Esophagus squamous epithelium (tissue), 4 donors: ENCODE results near the gene PRKD1.

Source experiments
- CTCF ChIP-seq, 6 experiments: fragments of 450-650 bp in 4 of 6; fragments of 200-600 bp in 2 of 6; sonication (generic) in 2 of 6; IDR thresholded peaks; one replicate each; pipeline ENCODE4 v1.5.1; 2016 to 2019; ENCODE audit warnings: antibody characterized with exemption in 6 of 6, mild to moderate bottlenecking in 4 of 6, moderate library complexity in 4 of 6
- POLR2A ChIP-seq, 4 donors: fragments of 450-650 bp; IDR thresholded peaks; one replicate each; pipeline ENCODE4 v1.6.1; 2017; ENCODE audit warnings: antibody characterized with exemption in 4 of 4, mild to moderate bottlenecking in 4 of 4, moderate library complexity in 3 of 4

GRCh38 chr14:29796853-29797252, 130.8 kb downstream of the PRKD1 start:
- no peak for TF ChIP-seq CTCF (IDR thresholded peaks at IDR 0.05)
- no peak for TF ChIP-seq POLR2A (IDR thresholded peaks at IDR 0.05)
